Activated CD8-positive, alpha-beta memory T cell treated with anti-CD3 and anti-CD28 coated beads for 1 hour (primary cell): ENCODE data around the gene SRSF6.
"Not testable (repeated sequence)": the region's sequence is repeated elsewhere in the genome, so short reads cannot be mapped to it uniquely, and the experiment has no call there.

Experiments
- DNase-seq, 2 donors: peaks; one replicate each; pipeline ENCODE4 v3.0.0-alpha.2; 2020; ENCODE audit warnings: low read depth in 1 of 2; ENCODE audit errors: extremely low read depth in 1 of 2

The SRSF6 gene

DNA sequence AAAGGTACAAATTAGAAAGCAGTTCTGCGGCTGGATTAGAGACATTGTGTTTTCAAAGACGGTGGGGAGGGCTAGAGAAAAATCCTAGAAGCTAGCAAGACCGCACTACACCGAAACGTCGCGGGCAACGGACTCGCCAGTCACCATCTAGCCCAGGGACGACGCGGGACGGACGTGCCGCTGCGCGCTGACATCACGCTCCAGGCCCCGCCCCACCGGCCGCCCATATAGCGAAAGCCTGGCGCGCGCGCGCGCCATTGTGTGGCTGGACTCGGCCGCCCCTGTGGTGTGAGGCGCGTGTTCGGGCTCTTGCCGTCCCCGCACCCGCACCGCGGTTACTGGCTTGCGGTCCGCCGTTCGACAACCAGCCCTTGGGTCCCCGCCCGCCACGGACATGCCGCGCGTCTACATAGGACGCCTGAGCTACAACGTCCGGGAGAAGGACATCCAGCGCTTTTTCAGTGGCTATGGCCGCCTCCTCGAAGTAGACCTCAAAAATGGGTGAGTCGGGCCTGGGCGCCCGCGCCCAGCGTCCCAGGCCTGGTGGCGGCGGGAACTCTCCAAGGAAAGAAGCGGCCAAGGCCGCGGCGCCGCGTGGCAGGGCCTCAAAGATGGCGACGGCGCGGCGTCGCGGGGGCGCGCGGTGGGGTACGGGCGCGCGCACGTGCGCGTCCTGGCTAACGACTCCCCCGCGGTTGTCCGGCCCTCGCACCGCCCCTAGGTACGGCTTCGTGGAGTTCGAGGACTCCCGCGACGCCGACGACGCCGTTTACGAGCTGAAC lies at the start of gene SRSF6:
SRSF6 (plus strand) TSS at position 257 of the 782 bp plus-strand sequence; CDS start at position 395, 138 bp downstream.
- DNase-seq = peak; percentile 74 to 91

- DNase-seq = no peak
These were observed 48.7 kb upstream of the SRSF6 start for GRCh38 chr20:43408848-43409576.

DNA sequence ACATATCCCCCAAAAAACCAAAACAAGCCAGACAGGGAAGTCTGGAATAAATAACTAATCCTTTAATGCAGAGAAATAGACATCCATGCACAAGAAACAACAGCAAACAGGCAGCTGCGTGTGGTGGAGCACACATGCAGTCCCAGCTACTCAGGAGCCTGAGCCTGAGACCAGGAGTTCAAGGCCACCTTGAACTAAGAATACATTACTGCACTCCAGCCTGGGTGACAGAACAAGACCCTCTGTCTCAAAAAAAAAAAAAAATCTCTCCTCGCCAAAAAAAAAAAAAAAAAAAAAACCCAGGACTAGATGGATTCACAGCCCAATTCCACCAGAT lies 48.2 kb upstream of the SRSF6 start:
- no peak for DNase-seq

- no peak for DNase-seq
These were observed 41.9 kb upstream of the SRSF6 start for GRCh38 chr20:43415661-43416430.

- DNase-seq = no peak
These were observed 41.0 kb upstream of the SRSF6 start for GRCh38 chr20:43416591-43417228.

GRCh38 chr20:43420192-43420591 lies 37.5 kb upstream of the SRSF6 start:
- no peak for DNase-seq

DNA sequence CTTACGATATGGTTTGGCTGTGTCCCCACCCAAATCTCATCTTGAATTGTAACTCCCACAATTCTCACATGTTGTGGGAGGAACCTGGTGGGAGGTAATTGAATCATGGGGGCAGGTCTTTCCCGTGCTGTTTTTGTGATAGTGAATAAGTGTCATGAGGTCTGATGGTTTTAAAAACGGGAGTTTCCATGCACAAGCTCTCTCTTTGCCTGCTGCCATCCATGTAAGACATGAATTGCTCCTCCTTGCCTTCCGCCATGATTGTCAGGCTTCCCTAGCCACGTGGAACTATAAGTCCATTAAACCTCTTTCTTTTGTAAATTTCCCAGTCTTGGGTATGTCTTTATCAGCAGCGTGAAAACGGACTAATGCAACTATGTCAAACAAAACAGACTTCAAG lies 36.8 kb upstream of the SRSF6 start:
- DNase-seq = not testable (repeated sequence)

GRCh38 chr20:43426172-43426571 lies 31.5 kb upstream of the SRSF6 start:
- no peak for DNase-seq

DNA sequence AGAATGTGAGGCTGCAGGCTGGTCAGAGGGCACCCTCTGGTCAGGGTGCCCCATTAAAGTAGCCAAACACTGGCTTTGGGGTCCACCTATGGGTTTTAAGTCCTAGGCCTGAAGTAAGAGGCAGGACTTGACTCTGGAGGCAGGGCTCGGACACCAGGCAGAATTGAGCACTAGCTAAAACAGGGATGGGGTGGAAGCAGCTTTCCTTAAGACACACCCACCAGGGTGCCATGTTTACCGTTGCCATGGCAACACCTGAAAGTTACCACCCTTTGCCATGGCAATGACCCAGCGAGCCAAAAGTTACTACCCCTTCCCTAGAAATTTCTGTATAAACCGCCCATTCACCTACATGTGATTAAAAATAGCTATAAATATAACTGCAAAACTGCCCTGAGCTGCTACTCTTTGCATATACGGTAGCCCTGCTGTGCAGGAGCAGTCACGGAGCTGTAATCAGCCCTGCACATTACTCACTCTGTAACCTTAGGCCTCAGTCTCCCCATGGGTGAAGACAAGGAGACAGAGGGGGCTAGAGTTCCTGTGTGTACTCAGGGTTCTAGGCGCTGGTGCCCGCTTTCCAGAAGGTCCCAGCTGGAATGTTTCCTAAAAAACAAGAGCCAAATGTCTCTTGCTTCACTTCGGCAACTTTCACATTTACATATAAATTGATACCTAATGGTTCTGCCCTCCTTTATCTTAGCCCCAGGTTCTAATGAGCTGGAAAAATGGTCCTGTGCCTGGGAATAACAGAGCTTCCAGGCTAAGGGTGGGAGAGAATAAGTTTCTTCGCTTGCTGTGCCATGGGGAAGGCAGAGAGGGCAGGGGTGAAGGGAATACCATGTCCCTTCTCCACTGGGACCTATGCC lies 27.2 kb upstream of the SRSF6 start:
- no peak for DNase-seq

- DNase-seq = no peak
These were observed 26.6 kb upstream of the SRSF6 start for GRCh38 chr20:43431134-43431519.

DNA sequence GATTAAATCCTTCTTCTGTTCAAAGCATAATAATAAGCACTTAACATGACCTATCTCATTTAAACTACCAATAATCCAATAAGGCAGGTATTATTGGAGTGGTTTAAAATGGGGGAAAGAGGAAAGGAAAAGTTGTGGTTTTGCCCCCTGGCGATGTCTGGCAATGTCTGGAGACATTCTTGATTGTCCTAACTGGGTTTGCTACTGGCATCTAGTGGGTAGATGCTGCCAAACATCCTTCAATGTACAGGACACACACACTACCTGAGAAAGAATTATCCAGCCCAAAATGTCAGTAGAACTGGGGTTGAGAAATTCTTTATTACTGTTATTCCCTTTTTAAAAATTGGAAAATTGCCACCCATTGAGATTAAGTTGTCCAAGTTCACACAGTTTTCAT lies 25.2 kb upstream of the SRSF6 start:
- DNase-seq = no peak

DNA sequence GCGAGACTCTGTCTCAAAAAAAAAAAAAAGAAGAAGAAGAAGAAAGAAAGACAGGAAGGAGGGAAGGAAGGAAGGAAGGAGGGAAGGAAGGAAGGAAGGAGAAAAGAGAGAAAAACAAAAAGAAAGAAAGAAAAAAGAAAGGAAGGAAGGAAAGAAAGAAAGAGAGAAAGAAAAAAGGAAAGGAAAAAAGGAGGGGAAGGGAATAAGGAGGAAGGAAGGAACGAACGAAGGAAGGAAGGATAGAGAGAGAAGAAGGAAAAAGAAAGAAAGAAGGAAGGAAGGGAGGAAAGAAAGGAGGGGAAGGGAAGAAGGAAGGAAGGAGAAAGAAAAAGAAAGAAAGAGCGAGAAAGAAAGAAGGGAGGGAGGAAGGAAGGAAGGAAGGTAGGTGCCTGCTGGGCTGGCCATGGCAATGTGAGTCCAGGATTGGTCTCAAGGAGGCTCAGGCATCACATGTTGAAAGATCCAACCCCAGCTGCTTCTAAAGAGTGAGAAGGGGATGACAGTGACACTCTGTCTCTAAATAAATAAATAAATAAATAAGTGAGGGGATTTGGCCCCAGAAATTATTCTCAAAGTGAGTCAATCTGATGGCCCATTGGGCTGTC lies 24.3 kb upstream of the SRSF6 start:
- no peak for DNase-seq

GRCh38 chr20:43434565-43434964 lies 23.1 kb upstream of the SRSF6 start:
- no peak for DNase-seq

DNA sequence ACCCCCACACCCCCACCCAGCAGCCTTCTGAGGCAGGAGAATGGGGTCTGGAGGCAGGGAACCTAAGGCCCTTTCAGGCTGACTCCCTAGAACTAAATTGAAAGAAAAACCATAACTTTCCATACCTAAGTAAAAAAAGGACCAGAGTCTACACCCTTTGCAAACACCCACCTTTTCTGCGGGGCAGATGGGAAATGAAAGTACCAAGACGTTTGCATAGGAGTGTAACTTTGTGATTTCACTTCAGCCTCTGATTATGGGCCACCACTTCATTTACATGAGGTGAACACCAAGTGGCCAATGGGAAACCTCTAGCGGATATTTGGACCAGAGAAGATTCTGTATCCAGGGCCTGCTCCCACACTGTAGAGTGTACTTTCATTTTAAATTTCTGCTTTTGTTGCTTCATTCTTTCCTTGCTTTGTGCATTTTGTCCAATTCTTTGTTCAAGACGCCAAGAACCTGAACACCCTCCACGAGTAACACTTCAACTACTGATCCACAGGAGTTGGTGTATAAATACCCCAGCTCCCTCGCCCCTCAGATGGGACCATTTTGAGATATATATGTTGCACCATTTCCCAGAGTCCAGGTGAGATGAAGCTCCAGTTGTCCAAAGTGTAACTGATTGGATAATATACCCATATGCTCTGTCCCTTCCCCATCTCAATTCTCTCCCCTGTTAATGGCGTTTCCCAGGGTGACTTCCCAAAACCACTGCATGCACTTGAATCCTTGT lies 18.9 kb upstream of the SRSF6 start:
- no peak for DNase-seq

DNA sequence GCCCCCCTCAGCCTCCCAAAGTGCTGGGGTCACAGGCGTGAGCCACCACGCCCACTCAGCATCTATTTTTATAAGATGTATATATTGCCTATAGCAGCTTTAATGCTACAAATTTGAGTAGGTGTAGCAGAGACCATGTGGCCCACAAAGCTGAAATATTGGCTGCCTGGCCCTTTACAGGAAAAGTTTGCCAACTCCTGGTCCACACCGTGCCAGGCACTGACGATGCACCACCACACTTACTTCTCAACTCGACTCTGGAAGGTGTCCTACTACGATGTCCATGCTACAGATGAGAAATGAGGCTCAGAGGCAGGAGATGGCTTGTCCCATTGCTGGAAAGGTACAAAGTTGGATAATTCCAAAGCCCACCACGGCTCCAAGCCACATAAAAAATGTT lies 17.2 kb upstream of the SRSF6 start:
- no peak for DNase-seq

- DNase-seq = no peak
These were observed 15.3 kb upstream of the SRSF6 start for GRCh38 chr20:43442282-43442880.

GRCh38 chr20:43444107-43444506 lies 13.6 kb upstream of the SRSF6 start:
- no peak for DNase-seq

GRCh38 chr20:43446361-43446879 lies 11.3 kb upstream of the SRSF6 start:
- DNase-seq = no peak

DNA sequence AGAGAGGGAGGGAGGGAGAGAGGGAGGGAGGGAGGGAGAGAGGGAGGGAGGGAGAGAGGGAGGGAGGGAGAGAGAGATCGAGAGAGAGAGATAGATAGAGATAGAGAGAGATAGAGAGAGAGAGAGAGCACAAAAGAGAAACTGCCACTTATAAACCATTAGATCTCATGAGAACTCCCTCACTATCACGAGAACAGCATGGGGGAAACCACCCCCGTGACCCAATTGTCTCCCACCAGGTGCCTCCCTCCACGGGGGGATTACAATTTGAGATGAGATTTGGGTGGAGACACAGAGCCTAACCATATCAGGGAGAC lies 9.3 kb upstream of the SRSF6 start:
- DNase-seq = not testable (repeated sequence)
